ENCODE data around the gene CECR2. TPM values are rescaled to one million over a fixed set of nuclear protein-coding genes. Genes with fewer than 3 reads are reported as not detected.

The CECR2 gene
- 123 and 131 TPM in 2 replicates for total RNA-seq (2021; fragmentation: NEBNext Ultra II Directional; extraction: Animal tissue kit (Norgen Biotek cat#: 25700))
- 18.3 and 22.2 TPM in 2 replicates for polyA plus RNA-seq (2011; rRNA removed)
- 17.7 TPM for polyA plus RNA-seq (2011; cell fraction: cytosol; rRNA removed)
- 41.9 TPM for polyA plus RNA-seq (2011; cell fraction: nucleus; rRNA removed)
- 35.3 to 44.8 TPM (median 42.0 TPM) in 4 replicates for polyA plus RNA-seq (2012, experiment 1 of 2)
- 5.8 TPM for polyA plus RNA-seq (2012, experiment 2 of 2)
- polyA plus RNA-seq (2013, experiment 1 of 2), result 33.3 TPM
- polyA plus RNA-seq (2013, experiment 2 of 2), result 30.9 TPM
- polyA minus RNA-seq (2011; rRNA and poly(A)+ RNA removed), result 55.8 and 66.8 TPM in 2 replicates
- polyA minus RNA-seq (2011; cell fraction: cytosol; rRNA and poly(A)+ RNA removed), result 60.4 TPM
- polyA minus RNA-seq (2011; cell fraction: nucleus; rRNA and poly(A)+ RNA removed), result 55.3 TPM
- long read RNA-seq, experiment 1, partial matches to known transcripts, result 14 of 40 reads
- long read RNA-seq, experiment 1, other reads (novel, unspliced or antisense), result 26 of 40 reads
- long read RNA-seq, experiment 2, partial matches to known transcripts, result 4 of 9 reads
- long read RNA-seq, experiment 2, other reads (novel, unspliced or antisense), result 5 of 9 reads

DNA sequence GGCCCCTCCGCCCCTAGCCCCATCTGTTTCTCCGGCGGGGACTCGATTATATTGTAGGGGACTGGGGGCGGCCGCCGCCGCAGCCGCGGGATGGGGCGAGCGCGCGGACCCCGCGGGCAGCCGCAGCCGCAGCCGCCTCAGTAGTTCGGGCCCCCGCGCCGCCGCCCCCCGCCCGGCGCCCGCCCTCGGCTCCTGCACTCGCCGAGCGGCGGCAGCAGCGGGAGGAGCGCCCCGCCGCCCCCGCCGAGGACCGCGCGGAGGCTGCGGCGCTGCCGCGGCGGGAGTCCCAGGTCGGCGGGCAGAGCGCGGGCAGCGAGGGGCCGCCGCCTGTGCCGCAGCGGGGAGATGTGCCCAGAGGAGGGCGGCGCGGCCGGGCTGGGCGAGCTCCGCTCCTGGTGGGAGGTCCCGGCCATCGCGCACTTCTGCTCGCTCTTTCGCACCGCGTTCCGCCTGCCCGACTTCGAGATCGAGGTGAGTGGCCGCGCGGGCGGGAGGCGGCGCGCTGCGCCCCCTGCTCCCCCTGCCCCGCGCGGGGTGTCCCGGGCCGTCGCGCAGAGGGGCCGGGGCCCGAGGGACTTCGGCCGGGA, at the start of gene CECR2:
TSS of gene CECR2 (plus strand) at position 22 of the 587 bp plus-strand sequence. CDS start at position 346, 324 bp downstream.
- Histone ChIP-seq H2AFZ (ENCODE audit: low read length) (no peak within 1 kb of the TSS), H3K36me3 (ENCODE audit: control insufficient read depth in 2 of 4, insufficient read depth in 4 of 4, low read length in 3 of 4) (0 out of 8 replicates have a peak, but pooled peaks cover 0 to 4% (median 0%) of the 10 kb centered on the region in 4 experiments), H3K18ac (ENCODE audit: extremely low read depth, low read length) (peak within 1 kb of the TSS; percentile 96), H3K56ac (replicated peaks; ENCODE audit: insufficient read length, low read depth, low read length) (peak within 1 kb of the TSS; percentile 92), H3K4me2 (ENCODE audit: insufficient read depth in 1 of 2, low read depth in 2 of 2, low read length in 2 of 2) (peak within 1 kb of the TSS; percentile 74 to 78), H3K23me2 (ENCODE audit: low read depth, low read length) (peaks cover 12% of the 10 kb centered on the region; the same call in 1 of the 2 replicates), H3K27me3 (replicated peaks in 1 of 4; ENCODE audit: control insufficient read depth in 3 of 4, extremely low read depth in 1 of 4, insufficient read depth in 3 of 4, low read length in 3 of 4) (no peaks in the 10 kb centered on the region), H3K4me1 (replicated peaks in 1 of 4; ENCODE audit: control insufficient read depth in 3 of 4, insufficient read depth in 4 of 4, low read length in 3 of 4) (peaks cover 5 to 22% (median 10%) of the 10 kb centered on the region in 4 experiments), H2BK120ac (replicated peaks; ENCODE audit: low read depth, low read length) (peak within 1 kb of the TSS; percentile 81), H3K23ac (ENCODE audit: insufficient read length) (no peak within 1 kb of the TSS), H3K79me2 (ENCODE audit: control insufficient read depth in 1 of 2, insufficient read depth in 2 of 2, low read length in 2 of 2) (peaks cover 45 to 63% of the 10 kb centered on the region in 2 experiments), H3K14ac (ENCODE audit: insufficient read length) (no peak within 1 kb of the TSS), H4K20me1 (replicated peaks in 1 of 2; ENCODE audit: control insufficient read depth in 1 of 2, insufficient read depth in 2 of 2, low read length in 2 of 2) (peaks cover 0 to 6% of the 10 kb centered on the region in 2 experiments), H2BK20ac (ENCODE audit: low read length) (peak within 1 kb of the TSS; percentile 72; the same call in 1 of the 2 replicates), H2BK12ac (ENCODE audit: low read depth, low read length) (peak within 1 kb of the TSS; percentile 53; the same call in 1 of the 2 replicates), H3K4me3 (ENCODE audit: extremely low read depth in 1 of 4, insufficient read depth in 2 of 4, low read depth in 3 of 4, low read length in 4 of 4) (peak within 1 kb of the TSS; percentile 82 to 92 (median 90)), H2AK5ac (ENCODE audit: low read depth, low read length) (no peak within 1 kb of the TSS; the same call in 1 of the 2 replicates), H2BK15ac (ENCODE audit: low read length) (no peak within 1 kb of the TSS), H3K4ac (replicated peaks; ENCODE audit: insufficient read length, low read depth, low read length) (peak within 1 kb of the TSS; percentile 80), H3K9ac (replicated peaks in 1 of 4; ENCODE audit: extremely low read depth in 1 of 4, low read depth in 3 of 4, low read length in 3 of 4) (peak within 1 kb of the TSS; percentile 87 to 98 (median 90)), H2BK5ac (ENCODE audit: low read depth, low read length) (peak within 1 kb of the TSS; percentile 97), H4K91ac (replicated peaks; ENCODE audit: insufficient read length, low read length) (peak within 1 kb of the TSS; percentile 98), H3K27ac (ENCODE audit: low read depth, low read length) (peak within 1 kb of the TSS; percentile 91), H4K5ac (ENCODE audit: insufficient read length, low read depth, low read length) (peak within 1 kb of the TSS; percentile 80), H3K9me3 (ENCODE audit: insufficient read depth in 2 of 2, low read depth in 1 of 2, low read length in 1 of 2) (no peaks in the 10 kb centered on the region), H3K79me1 (ENCODE audit: low read depth, low read length) (0 out of 2 replicates have a peak, but pooled peaks cover 2% of the 10 kb centered on the region), H4K8ac (ENCODE audit: extremely low read depth, insufficient read depth, low read length) (peak within 1 kb of the TSS; percentile 95)
- TF ChIP-seq TAF1 (IDR thresholded peaks at IDR 0.05; ENCODE audit: low read depth, low read length) (0 out of 2 replicates have a peak, but pooled peaks have one; percentile 33), CTBP2 (IDR thresholded peaks at IDR 0.05; ENCODE audit: borderline replicate concordance, insufficient read depth, insufficient read length, low read length) (no peak), KDM4A (IDR thresholded peaks at IDR 0.05; ENCODE audit: low read depth, low read length, severe bottlenecking) (peak; percentile 72), POLR2AphosphoS5 (IDR thresholded peaks at IDR 0.05; ENCODE audit: low read depth, low read length) (peak; percentile 33; the same call in 1 of the 2 replicates)
- FAIRE-seq, result no peak
- ChIA-PET POLR2A (ENCODE audit: partially characterized antibody) (interaction anchor here (0.6 to 4.5 kb wide), 25 partner anchors 8 to 702 kb away, joined by 3 to 41 read pairs (median 4); no protein-coding TSS in a partner anchor), CTCF (ENCODE audit: partially characterized antibody) (interaction anchor here (1.5 to 4.4 kb wide), 3 partner anchors 104 to 197 kb away, joined by 4 to 22 read pairs (median 12); no protein-coding TSS in a partner anchor)
- peak in 1 of 2 experiments; percentile 71 for DNase-seq (ENCODE audit: low read depth in 1 of 2, low spot score in 2 of 2)
- WGBS, 2 experiments (ENCODE audit: extremely low coverage in 1 of 2, insufficient coverage in 1 of 2, insufficient read length in 1 of 2, insufficient replicate concordance in 2 of 2, low coverage in 1 of 2, low lambda C conversion rate in 2 of 2, missing lambda C conversion rate in 1 of 2), result 4% methylated on average over 24 of the region's 92 CpGs; no CpG with 5 or more reads in 1 of the 2 experiments
